ENCODE results near the gene CGN. TPM values are rescaled to one million over a fixed set of nuclear protein-coding genes. Genes with fewer than 3 reads are reported as not detected.

The CGN gene
- total RNA-seq, 1 donor from 2014 or later: 13.0 TPM

GRCh38 chr1:151526735-151527525 is 15.7 kb downstream of the CGN start:
- intact Hi-C loops (cut with DNase I): no loop called here
- Histone ChIP-seq H3K27ac (no peak overlapping the region), H3K36me3 (no peaks in the 10 kb centered on the region), H3K9me3 (no peaks in the 10 kb centered on the region), H3K27me3 (no peaks in the 10 kb centered on the region), H3K4me1 (no peaks in the 10 kb centered on the region), H3K4me3 (no peak overlapping the region)
- TF ChIP-seq, protein P1, sequence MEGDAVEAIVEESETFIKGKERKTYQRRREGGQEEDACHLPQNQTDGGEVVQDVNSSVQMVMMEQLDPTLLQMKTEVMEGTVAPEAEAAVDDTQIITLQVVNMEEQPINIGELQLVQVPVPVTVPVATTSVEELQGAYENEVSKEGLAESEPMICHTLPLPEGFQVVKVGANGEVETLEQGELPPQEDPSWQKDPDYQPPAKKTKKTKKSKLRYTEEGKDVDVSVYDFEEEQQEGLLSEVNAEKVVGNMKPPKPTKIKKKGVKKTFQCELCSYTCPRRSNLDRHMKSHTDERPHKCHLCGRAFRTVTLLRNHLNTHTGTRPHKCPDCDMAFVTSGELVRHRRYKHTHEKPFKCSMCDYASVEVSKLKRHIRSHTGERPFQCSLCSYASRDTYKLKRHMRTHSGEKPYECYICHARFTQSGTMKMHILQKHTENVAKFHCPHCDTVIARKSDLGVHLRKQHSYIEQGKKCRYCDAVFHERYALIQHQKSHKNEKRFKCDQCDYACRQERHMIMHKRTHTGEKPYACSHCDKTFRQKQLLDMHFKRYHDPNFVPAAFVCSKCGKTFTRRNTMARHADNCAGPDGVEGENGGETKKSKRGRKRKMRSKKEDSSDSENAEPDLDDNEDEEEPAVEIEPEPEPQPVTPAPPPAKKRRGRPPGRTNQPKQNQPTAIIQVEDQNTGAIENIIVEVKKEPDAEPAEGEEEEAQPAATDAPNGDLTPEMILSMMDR (IDR thresholded peaks at IDR 0.05): no peak
- TF ChIP-seq POLR2AphosphoS5 (IDR thresholded peaks at IDR 0.05; ENCODE audit: insufficient read depth in 1 of 2, low read depth in 1 of 2) (no peak), POLR2A (IDR thresholded peaks at IDR 0.05) (no peak)
- no peak for DNase-seq (ENCODE audit: extremely low spot score in 2 of 2)

- no peak for DNase-seq (ENCODE audit: extremely low spot score in 2 of 2)
- no peak overlapping the region for H3K27ac ChIP-seq
- H3K4me1 ChIP-seq: no peaks in the 10 kb centered on the region
- H3K9me3 ChIP-seq: no peaks in the 10 kb centered on the region
- no peaks in the 10 kb centered on the region for H3K27me3 ChIP-seq
- intact Hi-C loops (cut with DNase I): no loop called here
- H3K36me3 ChIP-seq: no peaks in the 10 kb centered on the region
- H3K4me3 ChIP-seq: no peak overlapping the region
- TF ChIP-seq, protein P1 (IDR thresholded peaks at IDR 0.05): no peak
- TF ChIP-seq POLR2AphosphoS5 (IDR thresholded peaks at IDR 0.05; ENCODE audit: insufficient read depth in 1 of 2, low read depth in 1 of 2): no peak
- TF ChIP-seq POLR2A (IDR thresholded peaks at IDR 0.05): no peak
Observed at GRCh38 chr1:151529211-151529702, 18.1 kb downstream of the CGN start.

GRCh38 chr1:151529781-151530180 is 18.6 kb downstream of the CGN start:
- Histone ChIP-seq H3K4me3 (no peak overlapping the region), H3K36me3 (no peaks in the 10 kb centered on the region), H3K27me3 (no peaks in the 10 kb centered on the region), H3K9me3 (no peaks in the 10 kb centered on the region), H3K27ac (no peak overlapping the region), H3K4me1 (no peaks in the 10 kb centered on the region)
- intact Hi-C loops (cut with DNase I): loop anchor here (10.0 kb wide), 1 partner anchor 205 kb away; no protein-coding TSS in a partner anchor
- DNase-seq (ENCODE audit: extremely low spot score in 2 of 2): no peak
- TF ChIP-seq, protein P1 (IDR thresholded peaks at IDR 0.05): no peak
- TF ChIP-seq POLR2AphosphoS5 (IDR thresholded peaks at IDR 0.05; ENCODE audit: insufficient read depth in 1 of 2, low read depth in 1 of 2) (no peak), POLR2A (IDR thresholded peaks at IDR 0.05) (no peak)

GRCh38 chr1:151530461-151530860 is 19.3 kb downstream of the CGN start:
- H3K27ac ChIP-seq: no peak overlapping the region
- DNase-seq (ENCODE audit: extremely low spot score in 2 of 2): no peak
- no peaks in the 10 kb centered on the region for H3K27me3 ChIP-seq
- H3K4me3 ChIP-seq: no peak overlapping the region
- no peaks in the 10 kb centered on the region for H3K36me3 ChIP-seq
- no peaks in the 10 kb centered on the region for H3K4me1 ChIP-seq
- no peaks in the 10 kb centered on the region for H3K9me3 ChIP-seq
- TF ChIP-seq, protein P1 (IDR thresholded peaks at IDR 0.05): no peak
- TF ChIP-seq POLR2A (IDR thresholded peaks at IDR 0.05) (no peak), POLR2AphosphoS5 (IDR thresholded peaks at IDR 0.05; ENCODE audit: insufficient read depth in 1 of 2, low read depth in 1 of 2) (no peak)
- intact Hi-C loops (cut with DNase I): loop anchor here (10.0 kb wide), 1 partner anchor 204 kb away; no protein-coding TSS in a partner anchor

GRCh38 chr1:151533870-151534269 is 22.7 kb downstream of the CGN start:
- Histone ChIP-seq H3K27ac (no peak overlapping the region), H3K4me1 (peaks cover 2% of the 10 kb centered on the region), H3K9me3 (no peaks in the 10 kb centered on the region), H3K4me3 (no peak overlapping the region), H3K36me3 (no peaks in the 10 kb centered on the region), H3K27me3 (no peaks in the 10 kb centered on the region)
- TF ChIP-seq, protein P1 (IDR thresholded peaks at IDR 0.05): no peak
- intact Hi-C loops (cut with DNase I): loop anchor here (10.0 kb wide), 1 partner anchor 201 kb away; no protein-coding TSS in a partner anchor
- DNase-seq (ENCODE audit: extremely low spot score in 2 of 2): no peak

All from vagina (tissue), 2 donors.